Neural progenitor cell (in vitro differentiated cells): ENCODE data around the gene MEGF9.

Experiments used
- CTCF ChIP-seq: fragments of 200-600 bp; sonication (generic); IDR thresholded peaks from 2 replicates; pipeline ENCODE4 v1.5.1; 2017; ENCODE audit warnings: antibody characterized with exemption, mild to moderate bottlenecking
- EZH2phosphoT487 ChIP-seq: fragments of 200-600 bp; sonication (generic); IDR thresholded peaks from 2 replicates; pipeline ENCODE4 v1.6.1; 2017; ENCODE audit warnings: antibody characterized with exemption

GRCh38 chr9:120680579-120680978 is 33.7 kb downstream of the MEGF9 start:
- no peak for TF ChIP-seq CTCF
- TF ChIP-seq EZH2phosphoT487, result no peak
